Measurements from ENCODE around the gene SMOC1.

SMOC1 gene

DNA sequence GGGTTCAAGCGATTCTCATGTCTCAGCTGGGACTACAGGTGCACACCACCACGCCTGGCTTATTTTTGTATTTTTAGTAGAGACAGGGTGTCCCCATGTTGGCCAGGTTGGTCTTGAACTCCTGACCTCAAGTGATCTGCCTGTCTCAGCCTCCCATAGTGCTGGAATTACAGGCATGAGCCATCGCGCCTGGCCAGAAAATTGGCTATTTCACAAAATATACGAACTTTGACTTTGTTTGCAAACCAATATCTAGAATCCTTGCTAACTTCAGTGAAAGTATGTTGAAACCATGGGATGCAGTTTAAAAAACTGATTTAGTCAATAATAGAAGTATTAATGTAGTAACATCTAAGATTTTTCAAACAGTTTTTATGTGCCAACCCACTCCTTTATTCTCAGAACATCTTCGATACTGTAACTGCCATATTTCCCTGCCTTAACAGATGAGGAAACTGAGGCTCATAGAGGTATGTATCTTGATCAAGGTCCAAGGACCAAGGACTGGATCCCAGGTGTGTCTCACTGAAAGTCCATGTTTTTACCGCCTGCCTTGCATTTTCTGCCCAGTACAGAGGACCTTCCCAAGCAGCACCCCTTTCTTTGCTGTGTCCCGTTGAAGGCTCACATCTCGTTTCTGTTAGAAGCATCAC, 54.5 kb downstream of the SMOC1 start:
- Histone ChIP-seq H3K9me3 (ENCODE audit: control insufficient read depth, low read length) (no peaks in the 10 kb centered on the region), H3K36me3 (ENCODE audit: control insufficient read depth, insufficient read depth, low read length) (no peaks in the 10 kb centered on the region), H3K4me1 (ENCODE audit: control insufficient read depth, insufficient read depth, low read length) (peaks cover 48% of the 10 kb centered on the region), H3K27me3 (ENCODE audit: control insufficient read depth, insufficient read depth, low read length, poor library complexity, severe bottlenecking) (no peaks in the 10 kb centered on the region), H3K4me3 (ENCODE audit: insufficient read depth, low read depth, low read length) (no peak overlapping the region), H3K27ac (ENCODE audit: insufficient read depth, low read depth, low read length, poor library complexity, severe bottlenecking) (no peak overlapping the region)
- WGBS, 2 experiments, result 95 to 98% methylated on average over 9 of the region's 9 CpGs

DNA sequence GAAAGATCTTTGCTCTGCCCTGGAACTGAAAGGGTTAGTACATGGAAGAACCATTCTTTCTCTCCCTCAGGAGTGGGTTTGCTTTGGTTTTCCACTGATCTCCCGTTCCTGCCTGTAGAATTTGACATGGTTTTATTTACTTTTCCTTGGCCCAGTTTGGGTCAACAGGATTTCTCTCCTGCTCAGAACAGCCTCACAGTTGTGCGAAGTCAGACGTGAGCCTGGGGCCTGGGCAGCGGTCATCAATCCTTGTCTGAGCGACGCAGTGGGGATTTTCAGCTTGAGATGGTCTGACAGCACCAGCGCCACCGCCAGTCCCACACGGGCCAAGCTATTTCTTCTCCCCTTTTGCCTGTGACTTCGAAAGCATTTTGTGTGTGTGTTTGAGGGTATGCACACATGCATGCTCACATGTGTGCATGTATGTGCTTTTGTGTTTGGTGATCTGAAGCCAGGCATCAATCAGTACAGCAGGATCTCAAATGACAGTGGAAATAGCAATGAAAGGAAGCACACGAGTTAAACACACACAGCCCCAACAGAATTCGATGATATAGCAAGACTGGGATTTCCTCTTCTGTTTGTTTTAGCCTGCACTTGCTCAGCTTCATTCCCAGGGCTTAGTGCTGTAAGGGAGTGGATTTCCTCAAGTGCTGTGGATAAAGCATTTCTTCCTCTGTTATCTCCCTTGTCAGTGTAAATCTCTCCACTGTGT, 58.3 kb downstream of the SMOC1 start:
- Histone ChIP-seq H3K9me3 (ENCODE audit: control insufficient read depth, low read length) (no peaks in the 10 kb centered on the region), H3K4me1 (ENCODE audit: control insufficient read depth, insufficient read depth, low read length) (peaks cover 33% of the 10 kb centered on the region), H3K36me3 (ENCODE audit: control insufficient read depth, insufficient read depth, low read length) (no peaks in the 10 kb centered on the region), H3K4me3 (ENCODE audit: insufficient read depth, low read depth, low read length) (no peak overlapping the region), H3K27ac (ENCODE audit: insufficient read depth, low read depth, low read length, poor library complexity, severe bottlenecking) (no peak overlapping the region), H3K27me3 (ENCODE audit: control insufficient read depth, insufficient read depth, low read length, poor library complexity, severe bottlenecking) (no peaks in the 10 kb centered on the region)
- WGBS, 2 experiments, result 79 to 82% methylated on average over 12 of the region's 12 CpGs

DNA sequence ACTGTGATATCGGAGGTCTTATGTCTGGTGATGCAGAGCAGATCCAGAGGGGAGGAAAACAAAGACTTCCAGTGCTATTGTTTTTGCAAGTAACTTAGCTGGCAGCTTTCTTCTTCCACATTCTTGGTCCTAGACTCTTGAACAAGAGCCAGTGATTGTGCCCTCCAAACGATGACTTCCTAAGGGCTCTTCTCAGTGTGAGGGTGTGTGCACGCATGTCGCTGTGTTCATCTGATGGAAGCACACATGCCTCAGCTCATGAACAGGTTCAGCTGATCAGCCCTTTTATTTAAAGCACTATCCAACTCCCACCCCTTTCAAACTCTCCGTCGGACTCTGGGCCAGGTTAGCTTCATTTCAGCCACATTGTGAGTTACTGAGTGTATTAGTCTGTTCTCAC, 59.5 kb downstream of the SMOC1 start:
- WGBS, 2 experiments, result 93% methylated on average over 6 of the region's 6 CpGs
- Histone ChIP-seq H3K9me3 (ENCODE audit: control insufficient read depth, low read length) (no peaks in the 10 kb centered on the region), H3K4me3 (ENCODE audit: insufficient read depth, low read depth, low read length) (no peak overlapping the region), H3K4me1 (ENCODE audit: control insufficient read depth, insufficient read depth, low read length) (peaks cover 41% of the 10 kb centered on the region), H3K27ac (ENCODE audit: insufficient read depth, low read depth, low read length, poor library complexity, severe bottlenecking) (no peak overlapping the region), H3K27me3 (ENCODE audit: control insufficient read depth, insufficient read depth, low read length, poor library complexity, severe bottlenecking) (no peaks in the 10 kb centered on the region), H3K36me3 (ENCODE audit: control insufficient read depth, insufficient read depth, low read length) (no peaks in the 10 kb centered on the region)

DNA sequence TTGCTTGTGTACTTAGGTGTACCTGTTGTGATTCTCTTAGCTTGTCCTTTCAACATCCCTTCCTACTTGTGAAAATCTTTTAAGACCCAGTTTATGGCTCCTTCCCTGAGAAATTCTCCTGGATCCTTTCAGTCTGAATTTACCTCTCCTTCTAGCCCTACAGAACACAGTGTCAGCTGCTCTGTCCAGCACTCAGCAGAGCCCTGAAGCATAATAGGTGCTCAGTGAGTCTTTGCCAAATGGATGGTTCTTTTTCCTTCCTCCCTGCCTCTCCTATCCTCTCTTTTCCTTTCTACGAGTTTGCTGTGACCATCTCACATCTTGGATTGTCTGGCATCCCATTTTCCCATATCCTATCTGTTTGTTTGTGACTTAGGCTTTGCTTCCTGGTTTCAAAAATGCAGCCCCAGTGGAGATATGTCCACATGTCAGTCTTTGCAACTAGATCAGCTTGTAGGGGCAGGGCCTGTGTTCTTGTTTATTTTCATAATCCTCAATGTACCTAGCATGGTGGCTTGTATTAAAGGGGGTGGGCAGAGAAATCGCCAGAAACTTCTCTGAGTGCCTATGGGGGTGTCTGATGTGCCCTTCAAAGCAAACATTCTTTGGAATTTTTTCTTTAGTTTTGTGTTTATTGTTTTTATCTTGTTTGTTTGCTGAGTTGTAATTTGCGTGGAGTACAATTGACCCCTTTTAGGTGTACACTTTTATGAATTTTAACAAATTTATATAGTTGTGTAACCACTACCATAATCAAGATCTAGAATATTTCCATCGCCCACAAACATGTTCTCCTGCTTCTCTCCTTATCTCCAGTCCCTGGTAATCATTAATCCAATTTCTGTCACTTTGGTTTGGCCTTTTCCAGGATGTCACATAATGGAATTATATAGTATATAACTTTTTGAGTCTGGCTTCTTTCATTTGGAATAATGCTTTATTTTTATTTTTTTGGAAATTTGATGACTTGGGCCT, 62.8 kb downstream of the SMOC1 start:
- Histone ChIP-seq H3K4me3 (ENCODE audit: insufficient read depth, low read depth, low read length) (no peak overlapping the region), H3K36me3 (ENCODE audit: control insufficient read depth, insufficient read depth, low read length) (peaks cover 5% of the 10 kb centered on the region), H3K27ac (ENCODE audit: insufficient read depth, low read depth, low read length, poor library complexity, severe bottlenecking) (no peak overlapping the region), H3K27me3 (ENCODE audit: control insufficient read depth, insufficient read depth, low read length, poor library complexity, severe bottlenecking) (no peaks in the 10 kb centered on the region), H3K9me3 (ENCODE audit: control insufficient read depth, low read length) (peaks cover 4% of the 10 kb centered on the region), H3K4me1 (ENCODE audit: control insufficient read depth, insufficient read depth, low read length) (peaks cover 36% of the 10 kb centered on the region)
- 95 to 97% methylated on average over 2 to 3 of the region's 4 CpGs for WGBS, 2 experiments

DNA sequence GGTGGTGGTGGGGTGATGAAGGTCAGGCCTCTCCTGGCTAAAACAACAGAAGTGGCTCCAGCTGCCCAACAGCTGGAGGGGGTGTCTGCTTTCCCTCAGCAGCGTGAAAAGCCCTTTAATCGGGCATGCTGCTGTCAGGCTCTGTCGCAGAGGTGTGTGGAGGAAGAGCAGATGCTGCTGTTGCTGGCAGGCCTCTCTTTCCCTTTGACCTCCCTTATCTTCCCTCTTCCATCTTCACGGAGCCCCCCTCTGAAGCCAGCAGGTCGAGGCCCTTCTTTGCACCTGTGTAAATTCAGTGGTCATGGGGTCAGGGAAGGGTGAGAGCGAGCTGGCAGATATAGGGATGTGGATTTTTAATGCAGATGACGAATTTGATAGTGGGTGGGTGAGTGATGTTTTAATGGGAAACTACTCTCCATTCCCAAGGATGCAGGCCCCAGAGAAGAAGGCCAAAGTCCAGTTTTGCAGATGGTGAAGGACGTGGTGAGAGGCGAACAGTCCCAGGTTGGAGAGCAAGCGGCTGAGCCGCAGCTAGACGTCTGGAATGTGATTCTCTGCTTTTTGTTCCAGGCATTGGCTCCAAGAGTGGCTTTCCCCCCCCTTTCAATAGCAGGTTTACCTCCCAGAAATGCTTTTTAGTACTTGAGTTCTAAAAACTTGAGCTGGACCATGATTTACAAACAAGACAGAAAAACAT, 64.0 kb downstream of the SMOC1 start:
- no peak overlapping the region for H3K4me3 ChIP-seq (ENCODE audit: insufficient read depth, low read depth, low read length)
- WGBS, 2 experiments, result 73 to 78% methylated on average over 12 of the region's 12 CpGs
- no peak overlapping the region for H3K27ac ChIP-seq (ENCODE audit: insufficient read depth, low read depth, low read length, poor library complexity, severe bottlenecking)
- H3K9me3 ChIP-seq (ENCODE audit: control insufficient read depth, low read length), result peaks cover 4% of the 10 kb centered on the region
- H3K27me3 ChIP-seq (ENCODE audit: control insufficient read depth, insufficient read depth, low read length, poor library complexity, severe bottlenecking), result no peaks in the 10 kb centered on the region
- peaks cover 34% of the 10 kb centered on the region for H3K4me1 ChIP-seq (ENCODE audit: control insufficient read depth, insufficient read depth, low read length)
- H3K36me3 ChIP-seq (ENCODE audit: control insufficient read depth, insufficient read depth, low read length), result peaks cover 5% of the 10 kb centered on the region

DNA sequence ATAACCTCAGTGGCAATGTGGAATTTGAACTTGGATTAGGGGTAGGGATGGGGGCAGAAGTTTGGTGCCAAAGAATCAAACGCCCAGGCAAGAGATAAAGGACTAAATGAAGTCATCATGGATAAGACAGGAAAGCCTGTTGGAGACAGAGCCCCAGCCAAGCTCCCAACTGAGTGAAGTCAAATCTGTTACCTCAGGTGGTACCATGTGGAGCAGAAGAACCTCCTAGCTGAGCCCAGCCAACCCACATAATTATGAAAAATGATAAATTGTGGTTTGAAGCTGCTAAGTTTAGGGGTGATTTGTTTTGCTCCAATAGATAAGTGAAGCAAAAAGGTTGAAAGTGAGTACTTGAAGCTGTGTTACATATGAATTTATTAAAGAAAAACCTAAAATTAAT, 66.1 kb downstream of the SMOC1 start:
- WGBS, 2 experiments, result 96 to 97% methylated on average over 1 of the region's 1 CpG
- H3K4me3 ChIP-seq (ENCODE audit: insufficient read depth, low read depth, low read length), result no peak overlapping the region
- no peaks in the 10 kb centered on the region for H3K27me3 ChIP-seq (ENCODE audit: control insufficient read depth, insufficient read depth, low read length, poor library complexity, severe bottlenecking)
- no peak overlapping the region for H3K27ac ChIP-seq (ENCODE audit: insufficient read depth, low read depth, low read length, poor library complexity, severe bottlenecking)
- H3K9me3 ChIP-seq (ENCODE audit: control insufficient read depth, low read length), result peaks cover 4% of the 10 kb centered on the region
- H3K36me3 ChIP-seq (ENCODE audit: control insufficient read depth, insufficient read depth, low read length), result peaks cover 5% of the 10 kb centered on the region
- H3K4me1 ChIP-seq (ENCODE audit: control insufficient read depth, insufficient read depth, low read length), result peaks cover 36% of the 10 kb centered on the region

DNA sequence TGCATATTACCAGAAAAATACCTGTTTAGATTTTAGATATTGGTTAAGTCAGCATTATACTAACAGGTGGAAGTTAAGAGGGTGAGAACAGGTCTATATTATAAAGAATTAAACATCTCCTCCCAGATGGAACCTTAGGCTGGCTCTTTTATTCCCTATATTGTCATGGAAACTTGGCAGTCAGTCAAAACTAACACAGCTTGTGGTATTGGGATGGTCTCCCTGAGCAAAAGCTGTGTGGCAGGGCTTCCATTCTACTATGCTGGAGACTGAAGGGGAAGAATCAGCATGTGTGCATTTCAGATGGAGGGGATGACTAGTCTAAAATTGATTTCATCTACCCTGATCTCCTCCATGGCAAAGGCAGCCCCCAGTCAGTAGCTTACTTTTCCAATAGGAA, 66.7 kb downstream of the SMOC1 start:
- Histone ChIP-seq H3K4me1 (ENCODE audit: control insufficient read depth, insufficient read depth, low read length) (peaks cover 30% of the 10 kb centered on the region), H3K27ac (ENCODE audit: insufficient read depth, low read depth, low read length, poor library complexity, severe bottlenecking) (no peak overlapping the region), H3K4me3 (ENCODE audit: insufficient read depth, low read depth, low read length) (no peak overlapping the region), H3K9me3 (ENCODE audit: control insufficient read depth, low read length) (peaks cover 4% of the 10 kb centered on the region), H3K36me3 (ENCODE audit: control insufficient read depth, insufficient read depth, low read length) (peaks cover 5% of the 10 kb centered on the region), H3K27me3 (ENCODE audit: control insufficient read depth, insufficient read depth, low read length, poor library complexity, severe bottlenecking) (no peaks in the 10 kb centered on the region)

DNA sequence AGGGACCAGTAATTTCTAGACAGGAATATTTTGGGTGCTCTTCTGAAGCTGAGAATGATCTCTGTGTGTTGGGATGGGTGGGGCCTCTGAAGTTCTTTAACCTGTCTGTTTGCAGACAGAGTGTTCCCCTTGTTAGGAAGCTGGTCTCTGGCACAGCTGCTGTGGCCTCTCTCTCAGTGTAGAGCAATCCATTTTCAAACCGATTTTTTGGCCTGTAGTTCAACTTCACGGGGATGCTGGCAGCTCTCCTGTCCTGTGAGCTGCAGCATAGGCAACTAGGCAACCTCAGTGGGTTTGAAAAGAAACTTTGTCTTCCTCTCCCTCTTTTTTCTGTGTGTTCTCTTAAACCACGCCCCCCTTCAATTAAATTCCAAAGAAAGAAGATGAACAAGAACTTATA, 69.1 kb downstream of the SMOC1 start:
- no peak overlapping the region for H3K4me3 ChIP-seq (ENCODE audit: insufficient read depth, low read depth, low read length)
- no peaks in the 10 kb centered on the region for H3K27me3 ChIP-seq (ENCODE audit: control insufficient read depth, insufficient read depth, low read length, poor library complexity, severe bottlenecking)
- 84 to 97% methylated on average over 3 of the region's 3 CpGs for WGBS, 2 experiments
- H3K27ac ChIP-seq (ENCODE audit: insufficient read depth, low read depth, low read length, poor library complexity, severe bottlenecking), result no peak overlapping the region
- peaks cover 16% of the 10 kb centered on the region for H3K4me1 ChIP-seq (ENCODE audit: control insufficient read depth, insufficient read depth, low read length)
- peaks cover 4% of the 10 kb centered on the region for H3K9me3 ChIP-seq (ENCODE audit: control insufficient read depth, low read length)
- peaks cover 7% of the 10 kb centered on the region for H3K36me3 ChIP-seq (ENCODE audit: control insufficient read depth, insufficient read depth, low read length)

DNA sequence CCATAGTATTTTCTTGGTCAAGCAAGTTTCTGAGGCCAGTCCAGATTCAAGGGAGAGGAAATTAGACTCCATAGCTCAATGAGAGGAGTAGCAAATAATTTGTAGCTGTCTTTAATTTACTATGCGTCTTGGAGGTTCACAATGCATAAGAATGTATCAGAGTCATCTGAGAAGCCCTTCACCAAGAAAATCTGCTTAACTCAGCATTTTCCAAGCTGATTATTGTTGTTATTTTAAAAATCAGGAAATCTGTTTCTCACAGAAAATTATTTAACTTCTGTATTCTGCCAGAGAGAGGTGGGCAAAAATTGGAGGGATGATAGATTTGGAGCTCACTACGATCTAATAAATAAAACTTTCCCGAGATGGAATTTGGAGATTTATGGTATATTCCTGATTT, 72.0 kb downstream of the SMOC1 start:
- 95 to 96% methylated on average over 3 of the region's 3 CpGs for WGBS, 2 experiments
- peaks cover 14% of the 10 kb centered on the region for H3K36me3 ChIP-seq (ENCODE audit: control insufficient read depth, insufficient read depth, low read length)

More for the DNA sequence above, 72.0 kb downstream of the SMOC1 start:
- Histone ChIP-seq H3K27ac (ENCODE audit: insufficient read depth, low read depth, low read length, poor library complexity, severe bottlenecking) (no peak overlapping the region), H3K4me3 (ENCODE audit: insufficient read depth, low read depth, low read length) (no peak overlapping the region), H3K4me1 (ENCODE audit: control insufficient read depth, insufficient read depth, low read length) (peaks cover 22% of the 10 kb centered on the region), H3K9me3 (ENCODE audit: control insufficient read depth, low read length) (no peaks in the 10 kb centered on the region), H3K27me3 (ENCODE audit: control insufficient read depth, insufficient read depth, low read length, poor library complexity, severe bottlenecking) (no peaks in the 10 kb centered on the region)
